Osteocyte (in vitro differentiated cells): Measurements from ENCODE around the gene LDB2. TPM values are rescaled to one million over a fixed set of nuclear protein-coding genes. Genes with fewer than 3 reads are reported as not detected.
A peak's percentile ranks its signal among the peaks of the same experiment; 100 is the strongest.

Experiments used
- DNase-seq: peaks from one replicate; pipeline ENCODE4 v3.0.0; 2021; ENCODE audit warnings: mixed read lengths; ENCODE audit not compliant: unreplicated experiment; ENCODE audit errors: extremely low spot score
- H3K27ac Mint-ChIP-seq: one replicate; pipeline ENCODE4 v1.8.0; 2021; ENCODE audit warnings: mild to moderate bottlenecking, mixed read lengths; ENCODE audit not compliant: unreplicated experiment
- H3K27me3 Mint-ChIP-seq: one replicate; pipeline ENCODE4 v1.8.0; 2021; ENCODE audit warnings: mixed read lengths; ENCODE audit not compliant: unreplicated experiment
- H3K36me3 Mint-ChIP-seq: one replicate; pipeline ENCODE4 v1.8.0; 2021; ENCODE audit warnings: mixed read lengths; ENCODE audit not compliant: unreplicated experiment
- H3K4me1 Mint-ChIP-seq: one replicate; pipeline ENCODE4 v1.8.0; 2021; ENCODE audit warnings: mixed read lengths; ENCODE audit not compliant: unreplicated experiment
- H3K4me3 Mint-ChIP-seq: one replicate; pipeline ENCODE4 v1.8.0; 2021; ENCODE audit warnings: mild to moderate bottlenecking, moderate library complexity, mixed read lengths; ENCODE audit not compliant: unreplicated experiment
- H3K9me3 Mint-ChIP-seq: one replicate; pipeline ENCODE4 v1.8.0; 2021; ENCODE audit warnings: mixed read lengths; ENCODE audit not compliant: unreplicated experiment
- total RNA-seq: library from RNA; stranded (reverse); gene quantifications from 2 replicates; pipeline ENCODE4 v1.2.1, GENCODE V29; 2021
- TF ChIP-seq, protein P1 (sequence below): fragments of 200-600 bp; sonication (generic); IDR thresholded peaks from 2 replicates; pipeline ENCODE4 v1.5.0; 2021; ENCODE audit warnings: antibody characterized with exemption, mild to moderate bottlenecking, moderate library complexity

LDB2 gene
- total RNA-seq, 1 donor from 2014 or later: 8.7 TPM

GRCh38 chr4:16757080-16757521 lies 141.3 kb downstream of the LDB2 start:
- H3K27ac Mint-ChIP-seq: no peak overlapping the region
- TF ChIP-seq, protein P1, sequence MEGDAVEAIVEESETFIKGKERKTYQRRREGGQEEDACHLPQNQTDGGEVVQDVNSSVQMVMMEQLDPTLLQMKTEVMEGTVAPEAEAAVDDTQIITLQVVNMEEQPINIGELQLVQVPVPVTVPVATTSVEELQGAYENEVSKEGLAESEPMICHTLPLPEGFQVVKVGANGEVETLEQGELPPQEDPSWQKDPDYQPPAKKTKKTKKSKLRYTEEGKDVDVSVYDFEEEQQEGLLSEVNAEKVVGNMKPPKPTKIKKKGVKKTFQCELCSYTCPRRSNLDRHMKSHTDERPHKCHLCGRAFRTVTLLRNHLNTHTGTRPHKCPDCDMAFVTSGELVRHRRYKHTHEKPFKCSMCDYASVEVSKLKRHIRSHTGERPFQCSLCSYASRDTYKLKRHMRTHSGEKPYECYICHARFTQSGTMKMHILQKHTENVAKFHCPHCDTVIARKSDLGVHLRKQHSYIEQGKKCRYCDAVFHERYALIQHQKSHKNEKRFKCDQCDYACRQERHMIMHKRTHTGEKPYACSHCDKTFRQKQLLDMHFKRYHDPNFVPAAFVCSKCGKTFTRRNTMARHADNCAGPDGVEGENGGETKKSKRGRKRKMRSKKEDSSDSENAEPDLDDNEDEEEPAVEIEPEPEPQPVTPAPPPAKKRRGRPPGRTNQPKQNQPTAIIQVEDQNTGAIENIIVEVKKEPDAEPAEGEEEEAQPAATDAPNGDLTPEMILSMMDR: no peak
- H3K27me3 Mint-ChIP-seq: no peaks in the 10 kb centered on the region
- no peak overlapping the region for H3K4me3 Mint-ChIP-seq
- peaks cover 9% of the 10 kb centered on the region for H3K4me1 Mint-ChIP-seq
- H3K9me3 Mint-ChIP-seq: no peaks in the 10 kb centered on the region
- no peak for DNase-seq
- H3K36me3 Mint-ChIP-seq: no peaks in the 10 kb centered on the region

- Mint-ChIP-seq H3K36me3 (no peaks in the 10 kb centered on the region), H3K4me1 (peaks cover 5% of the 10 kb centered on the region), H3K27ac (no peak overlapping the region), H3K9me3 (no peaks in the 10 kb centered on the region), H3K27me3 (no peaks in the 10 kb centered on the region), H3K4me3 (no peak overlapping the region)
- DNase-seq: no peak
- TF ChIP-seq, protein P1: no peak
Observed at GRCh38 chr4:16754104-16754503, 144.3 kb downstream of the LDB2 start.

DNA sequence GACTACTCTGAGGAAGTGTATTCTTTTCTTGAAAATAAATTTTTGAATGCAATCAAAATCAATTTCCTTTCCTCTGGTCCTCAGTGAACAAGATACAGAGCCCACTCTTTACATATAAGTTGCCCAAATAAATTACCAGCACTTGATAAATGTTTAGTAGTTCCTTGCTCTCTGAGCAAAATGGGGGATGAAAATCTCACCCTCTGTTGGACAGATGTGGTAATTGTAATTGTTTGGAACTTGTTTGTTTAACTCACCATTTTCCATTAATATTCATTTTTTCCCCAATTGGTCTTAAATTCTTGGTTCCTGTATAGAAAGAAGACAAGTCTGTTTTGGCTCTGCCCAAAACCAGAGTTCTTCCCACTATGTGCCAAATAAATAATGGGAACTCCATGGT lies 146.3 kb downstream of the LDB2 start:
- TF ChIP-seq, protein P1: peak; percentile 45
- Mint-ChIP-seq H3K36me3 (no peaks in the 10 kb centered on the region), H3K4me3 (no peak overlapping the region), H3K27me3 (no peaks in the 10 kb centered on the region), H3K9me3 (no peaks in the 10 kb centered on the region), H3K4me1 (peaks cover 5% of the 10 kb centered on the region), H3K27ac (no peak overlapping the region)
- DNase-seq: no peak

DNA sequence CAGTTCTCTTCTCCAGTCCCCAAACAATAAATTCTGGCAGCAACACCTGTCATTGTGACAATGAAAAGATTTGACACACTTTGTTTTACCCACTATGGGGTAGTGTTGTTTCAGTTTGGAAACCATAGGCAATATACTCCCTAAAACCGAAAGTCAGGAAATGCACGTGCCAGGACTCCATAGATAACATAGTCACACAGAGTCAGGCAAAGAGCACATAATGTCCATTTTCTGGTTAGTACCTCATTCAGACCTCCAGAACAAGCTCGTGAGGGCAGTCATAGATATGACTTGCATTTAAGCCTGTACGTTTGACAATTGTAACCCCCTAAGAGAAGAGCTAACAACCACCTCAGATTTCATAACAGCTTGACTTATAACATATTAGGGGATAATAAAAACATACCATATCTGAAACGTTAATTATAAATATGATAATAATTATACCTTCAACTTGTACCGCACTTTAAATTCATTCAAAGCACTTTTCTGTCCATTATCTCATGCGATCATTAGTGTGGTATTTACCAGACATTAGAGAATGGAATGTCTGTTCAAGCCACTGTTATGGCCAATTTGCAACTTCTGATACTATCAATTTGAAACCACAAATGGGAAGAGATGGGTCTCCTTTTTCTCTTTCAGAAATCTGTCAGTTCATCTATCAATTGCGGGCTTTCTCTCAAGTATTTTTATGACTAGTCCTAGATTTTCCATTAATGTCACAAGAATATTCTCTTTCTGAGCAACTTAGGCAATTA lies 147.4 kb downstream of the LDB2 start:
- Mint-ChIP-seq H3K4me1 (peaks cover 5% of the 10 kb centered on the region), H3K36me3 (no peaks in the 10 kb centered on the region), H3K27ac (no peak overlapping the region), H3K4me3 (no peak overlapping the region), H3K9me3 (no peaks in the 10 kb centered on the region), H3K27me3 (no peaks in the 10 kb centered on the region)
- TF ChIP-seq, protein P1: no peak
- no peak for DNase-seq

DNA sequence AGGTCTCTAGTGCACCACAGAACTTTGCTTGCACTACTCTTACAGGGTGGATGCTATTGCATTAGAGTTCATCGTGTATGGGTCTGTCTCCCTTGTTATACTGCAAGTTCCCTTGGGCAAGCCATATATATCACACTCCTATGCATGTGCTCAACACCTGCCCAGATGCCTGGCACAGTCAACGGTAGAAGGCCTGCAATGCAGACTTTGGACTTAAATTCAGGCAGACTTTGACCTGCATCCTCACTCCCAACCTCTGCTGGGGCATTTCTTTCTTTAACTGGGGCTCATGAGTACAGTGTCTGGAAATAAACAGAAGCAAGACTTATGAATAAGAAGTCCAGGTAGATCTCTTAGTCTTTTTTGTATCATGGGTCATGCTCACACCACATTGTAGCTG lies 148.2 kb downstream of the LDB2 start:
- Mint-ChIP-seq H3K27ac (no peak overlapping the region), H3K4me3 (no peak overlapping the region), H3K27me3 (no peaks in the 10 kb centered on the region), H3K9me3 (no peaks in the 10 kb centered on the region), H3K4me1 (peaks cover 5% of the 10 kb centered on the region), H3K36me3 (no peaks in the 10 kb centered on the region)
- no peak for DNase-seq
- TF ChIP-seq, protein P1: no peak
